ENCODE data around the gene IL5RA.

DNA sequence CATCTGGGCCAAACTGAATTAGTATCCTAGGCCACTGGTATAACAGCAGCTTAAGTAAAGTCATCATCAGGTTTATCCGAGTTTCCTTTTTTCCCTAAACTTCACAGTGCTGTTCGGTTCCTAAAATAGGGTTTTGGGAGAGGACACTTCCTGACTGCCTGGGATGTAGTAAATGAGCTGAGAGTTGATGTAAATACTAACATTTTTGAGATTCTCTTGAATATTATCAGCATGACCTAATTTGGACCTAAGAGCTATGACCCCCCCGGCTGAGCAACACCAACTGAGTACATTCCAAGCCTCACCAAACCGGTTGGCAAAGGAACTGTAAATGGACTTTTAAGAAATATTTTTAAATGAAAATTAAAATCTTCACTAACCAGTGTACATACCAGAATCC is 78.8 kb downstream of the IL5RA start:
- no peak for TF ChIP-seq CTCF (IDR thresholded peaks at IDR 0.05)
- TF ChIP-seq POLR2A (IDR thresholded peaks at IDR 0.05) = no peak
